Activated CD4-positive, CD25-positive, alpha-beta regulatory T cell treated with anti-CD3 and anti-CD28 coated beads, Interleukin-2, amount 50 U/mL, for 24 hours (primary cell): ENCODE measurements around the gene LSM12.

Source experiments
- ATAC-seq, 2 donors: fragments of 150-1000 bp; cut with Tn5 transposase; one replicate each; pipeline ENCODE4 v1.10.0; 2021; ENCODE audit warnings: mild to moderate bottlenecking in 1 of 2, moderate library complexity in 1 of 2

Gene LSM12

GRCh38 chr17:44095647-44096496 is 29.4 kb upstream of the LSM12 start:
- no peak for ATAC-seq

DNA sequence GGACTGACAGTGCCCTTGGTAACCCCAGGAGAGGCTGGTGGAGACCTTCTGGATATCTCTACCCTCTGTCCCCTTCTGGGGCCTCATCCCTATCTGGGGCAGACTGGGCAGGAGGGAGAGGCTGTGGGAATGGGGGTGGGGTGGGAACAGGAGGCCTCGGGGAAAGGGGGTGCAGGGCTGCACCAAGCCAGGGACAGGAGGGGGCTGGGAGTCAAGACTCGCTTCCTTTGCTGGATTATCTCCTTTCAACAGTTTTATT is 28.8 kb upstream of the LSM12 start:
- ATAC-seq, result no peak

DNA sequence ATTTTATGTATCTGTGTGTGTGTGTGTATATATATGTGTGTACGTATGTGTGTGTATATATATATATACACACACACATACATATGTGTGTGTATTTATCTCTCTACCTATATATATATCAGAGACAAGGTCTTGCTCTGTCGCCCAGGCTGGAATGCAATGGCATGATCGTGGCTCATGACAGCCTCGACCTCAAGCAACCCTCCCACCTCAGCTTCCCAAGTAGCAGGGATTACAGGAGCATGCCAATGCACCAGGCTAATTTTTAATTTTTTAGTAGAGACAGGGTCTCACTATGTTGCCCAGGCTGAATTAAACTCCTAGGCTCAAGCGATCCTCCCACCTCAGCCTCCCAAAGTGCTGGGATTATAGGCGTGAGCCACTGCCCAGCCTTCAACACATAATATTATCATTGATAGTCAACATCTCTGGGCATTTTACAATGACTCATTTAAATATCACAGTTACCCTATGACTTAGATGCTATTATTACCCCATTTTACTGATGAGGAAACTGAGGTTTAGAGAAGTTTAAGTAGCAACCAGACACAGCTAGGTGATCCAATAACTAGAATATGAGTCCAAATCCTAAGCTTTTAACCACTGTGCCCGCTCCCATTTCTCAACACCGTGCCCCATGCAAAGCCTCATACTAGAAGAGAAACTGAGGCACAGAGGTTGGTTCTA is 28.4 kb upstream of the LSM12 start:
- ATAC-seq, result no peak

DNA sequence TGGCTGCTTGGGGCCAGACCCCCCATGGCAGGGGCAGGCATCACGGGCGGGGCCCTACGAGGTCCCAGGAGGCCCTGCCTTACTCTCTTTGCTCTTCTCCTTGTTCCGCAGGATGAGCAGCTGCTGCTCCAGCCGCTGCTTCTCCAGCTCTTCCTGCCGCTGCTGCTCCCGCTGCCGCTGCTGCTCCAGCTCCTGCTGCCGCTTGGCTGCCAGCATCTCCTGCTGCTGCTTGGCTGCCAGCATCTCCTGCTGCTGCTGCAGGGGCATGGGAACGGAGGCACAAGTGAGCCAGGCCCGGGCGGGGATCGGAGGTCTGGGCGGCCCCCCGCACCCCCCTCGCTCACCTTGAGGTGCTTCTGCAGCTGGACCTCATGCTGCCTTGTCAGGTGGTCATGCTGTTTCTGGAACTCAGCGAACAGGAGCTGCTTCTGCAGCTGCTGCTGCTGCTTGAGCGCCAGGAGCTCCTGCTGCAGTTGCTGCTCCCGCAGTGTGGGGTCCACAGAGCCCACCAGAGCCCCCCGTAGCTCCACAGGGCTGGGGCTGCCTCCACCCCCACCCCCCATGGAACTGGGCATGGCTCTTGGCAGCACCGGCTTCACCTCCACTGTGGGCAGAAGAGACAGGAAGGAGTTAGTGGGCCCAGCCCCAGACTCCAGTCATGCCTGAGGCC is 26.9 kb upstream of the LSM12 start:
- ATAC-seq, result no peak

DNA sequence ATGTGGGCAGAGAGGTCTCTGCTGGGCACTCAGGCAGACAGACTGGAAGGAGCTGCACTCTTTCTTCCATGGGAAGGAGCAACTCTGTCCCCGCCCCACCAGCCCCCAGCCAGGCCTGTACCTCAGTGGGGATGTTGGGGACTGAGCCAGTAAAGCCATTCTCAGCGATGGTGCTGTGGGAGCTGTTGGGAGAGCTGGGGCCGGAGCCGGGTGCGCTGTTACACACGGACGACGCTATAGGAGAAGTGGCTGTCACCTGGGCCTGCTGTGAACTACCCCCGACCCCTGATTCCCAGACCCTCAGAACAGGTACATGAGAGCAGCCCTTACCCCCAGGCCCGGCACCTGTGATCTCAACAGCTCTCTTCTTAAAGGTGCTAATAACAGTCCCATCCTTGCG is 25.6 kb upstream of the LSM12 start:
- no peak for ATAC-seq

GRCh38 chr17:44091200-44091997 is 24.9 kb upstream of the LSM12 start:
- no peak for ATAC-seq

GRCh38 chr17:44088254-44088653 is 21.8 kb upstream of the LSM12 start:
- no peak for ATAC-seq

GRCh38 chr17:44087319-44087718 is 20.8 kb upstream of the LSM12 start:
- no peak for ATAC-seq

GRCh38 chr17:44086364-44087311 is 20.2 kb upstream of the LSM12 start:
- peak; percentile 94 to 98 for ATAC-seq

- no peak for ATAC-seq
Measured at GRCh38 chr17:44085908-44086307, 19.4 kb upstream of the LSM12 start.

- ATAC-seq, result no peak
Measured at GRCh38 chr17:44084921-44085320, 18.4 kb upstream of the LSM12 start.

- no peak for ATAC-seq
Measured at GRCh38 chr17:44084131-44084538, 17.7 kb upstream of the LSM12 start.

GRCh38 chr17:44083250-44083849 is 16.9 kb upstream of the LSM12 start:
- no peak for ATAC-seq

DNA sequence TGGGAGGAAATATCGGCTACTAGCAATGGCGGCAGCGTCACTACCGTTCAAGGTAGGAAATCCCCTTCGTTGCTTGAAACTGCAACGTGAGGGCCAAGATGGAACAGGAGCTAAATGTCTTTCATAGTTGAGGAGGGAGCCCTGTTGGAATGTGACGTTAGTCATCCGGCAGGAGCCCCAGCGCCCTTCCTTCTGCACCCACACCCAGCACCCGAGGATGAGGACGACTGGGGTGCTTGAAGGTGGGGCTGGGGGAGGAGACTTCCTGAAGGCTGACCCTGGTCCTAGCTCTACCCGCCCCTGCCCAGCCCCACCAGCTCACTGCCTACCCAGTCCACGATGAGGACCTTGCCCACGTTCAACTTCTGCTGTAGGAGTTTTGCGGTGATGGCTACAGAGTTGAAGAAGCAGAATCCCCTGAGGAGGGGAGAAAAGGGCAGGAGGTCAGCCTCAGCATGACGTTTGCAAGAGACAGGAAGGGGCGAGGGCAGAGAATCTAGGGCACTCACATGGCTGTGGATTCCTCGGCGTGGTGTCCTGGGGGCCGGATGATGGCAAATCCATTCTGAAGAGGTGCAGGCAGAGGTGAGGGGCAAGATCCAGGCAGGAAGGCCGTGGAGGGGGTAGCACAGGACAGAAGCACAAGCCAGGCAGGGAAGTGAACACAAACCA is 15.9 kb upstream of the LSM12 start:
- no peak for ATAC-seq

- ATAC-seq, result no peak
Measured at GRCh38 chr17:44081681-44082080, 15.2 kb upstream of the LSM12 start.

DNA sequence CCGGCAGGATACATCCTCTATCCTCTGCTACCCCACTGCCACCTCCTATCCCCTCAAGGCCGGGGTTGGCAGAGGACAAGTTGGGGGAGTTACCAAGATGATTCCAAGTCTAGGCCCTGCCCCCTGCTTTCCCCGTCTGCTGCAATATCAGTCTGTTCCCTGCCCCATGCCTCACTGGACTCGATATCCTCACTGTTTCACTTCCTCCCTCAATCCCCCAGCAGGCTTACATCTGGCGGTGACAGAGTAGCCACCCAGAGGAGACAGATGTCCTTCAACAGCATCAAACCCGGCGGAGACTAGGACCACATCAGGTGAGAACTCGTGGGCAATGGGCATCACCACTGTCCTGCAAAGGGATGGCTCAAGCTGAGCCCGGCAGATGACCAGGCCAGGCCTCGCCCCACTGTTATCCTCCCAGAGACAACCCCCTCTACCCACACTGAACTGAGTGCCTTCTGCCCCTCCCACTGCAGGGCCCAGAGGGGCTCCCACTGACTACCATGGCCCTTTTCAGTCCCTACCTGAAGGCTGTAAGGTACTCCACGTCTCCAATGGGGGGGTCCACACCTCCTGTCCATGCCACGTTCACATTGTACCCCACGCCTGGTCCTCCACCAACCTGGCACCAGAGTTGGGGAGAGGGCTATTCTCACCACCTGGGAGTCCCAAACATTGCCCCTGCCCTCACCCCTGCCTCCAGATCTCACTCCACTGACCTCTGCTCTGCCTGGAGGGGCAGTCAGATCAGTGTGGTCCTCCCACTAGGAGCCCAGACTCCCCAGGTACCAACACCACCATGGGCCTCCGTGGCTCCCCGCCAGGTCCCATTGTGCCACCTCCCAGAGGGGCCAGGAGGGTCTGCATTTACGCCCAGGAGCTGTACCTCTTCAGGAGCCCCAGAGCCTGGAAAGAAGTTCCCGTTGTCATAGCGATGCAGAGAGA is 13.7 kb upstream of the LSM12 start:
- no peak for ATAC-seq

- no peak for ATAC-seq
Measured at GRCh38 chr17:44078412-44078811, 11.9 kb upstream of the LSM12 start.

DNA sequence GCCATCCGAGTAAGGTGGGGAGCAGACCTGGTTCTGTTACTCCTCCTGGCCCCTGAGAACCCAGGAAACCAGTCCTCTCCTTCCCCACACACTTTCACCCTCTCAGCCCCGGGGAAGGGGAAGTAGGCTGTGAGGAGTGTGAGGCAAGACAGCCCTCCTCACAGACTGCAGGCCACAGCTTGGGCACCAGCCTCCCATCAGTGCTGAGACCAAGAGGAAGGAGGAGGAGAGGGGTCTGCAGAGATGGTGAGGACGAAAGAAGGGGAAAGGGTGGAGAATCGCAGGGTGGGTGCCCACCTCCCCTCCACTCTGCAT is 11.1 kb upstream of the LSM12 start:
- no peak for ATAC-seq

DNA sequence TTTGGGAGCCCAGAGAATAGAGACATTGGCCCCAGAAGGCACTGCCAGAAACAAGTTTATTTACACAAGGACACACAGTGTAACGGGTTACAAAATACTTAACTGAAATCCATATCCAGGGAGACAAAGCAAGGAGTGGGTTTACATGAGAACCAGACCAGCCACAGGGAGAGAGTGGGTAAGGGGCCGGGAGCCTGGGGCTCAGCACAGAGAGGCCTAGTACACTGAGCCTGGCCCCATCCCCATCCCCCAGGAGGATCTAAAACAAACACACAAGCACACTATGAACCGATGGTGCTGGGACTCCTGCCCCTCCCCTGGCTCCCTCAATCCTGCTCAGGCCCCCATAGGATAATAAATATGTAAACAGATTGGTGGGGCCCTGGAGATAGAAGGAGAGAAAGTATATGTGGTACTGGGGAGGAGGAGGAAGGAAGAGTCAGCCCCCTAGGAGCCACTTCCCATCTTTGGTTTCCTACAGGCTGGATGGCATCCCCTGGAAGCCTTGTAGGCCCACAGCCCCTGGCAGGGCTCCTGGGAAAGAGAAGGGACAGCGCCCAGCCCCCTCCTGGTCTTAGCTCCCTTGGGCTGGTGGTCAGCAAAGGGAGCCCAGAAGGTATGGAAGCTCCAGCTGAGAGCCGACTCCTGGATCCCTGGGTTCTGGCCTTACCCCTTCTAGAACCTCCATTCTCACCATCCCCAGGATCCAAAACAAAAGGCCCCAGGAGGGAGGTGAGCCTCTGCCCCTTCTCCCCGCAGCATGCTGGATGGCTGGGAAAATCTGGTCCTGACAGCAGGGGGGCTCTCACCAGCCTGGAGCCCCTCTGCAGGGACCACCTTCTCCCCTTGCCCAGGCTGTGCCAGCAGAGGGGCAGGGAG is 10.5 kb upstream of the LSM12 start:
- ATAC-seq, result no peak
